Spleen (tissue), 11 donors: ENCODE measurements around the gene LRRC4C. TPM values are rescaled to one million over a fixed set of nuclear protein-coding genes. Genes with fewer than 3 reads are reported as not detected.

Experiments used
- DNase-seq: peaks from one replicate; pipeline ENCODE4 v3.0.0-alpha.2; 2020
- H3K27ac ChIP-seq, 8 donors: fragments of 200-600 bp; sonication (generic) in 7 of 8; 1 replicate in 4 of 8; 2 replicates in 4 of 8; pipeline versions ENCODE4 v1.5.0 to v1.8.0; 2016 to 2021; ENCODE audit warnings: inconsistent platforms in 4 of 8, mild to moderate bottlenecking in 4 of 8, moderate library complexity in 1 of 8
- H3K27me3 ChIP-seq, 7 donors: fragments of 200-600 bp; sonication (generic) in 6 of 7; replicated peaks in 1 of 7; 1 replicate in 4 of 7; 2 replicates in 3 of 7; pipeline versions ENCODE4 v1.5.0 to v1.8.0; 2016 to 2021; ENCODE audit warnings: inconsistent platforms in 3 of 7, mild to moderate bottlenecking in 1 of 7
- H3K36me3 ChIP-seq, 6 donors: fragments of 200-600 bp; sonication (generic) in 5 of 6; 1 replicate in 4 of 6; 2 replicates in 2 of 6; pipeline versions ENCODE4 v1.5.0 to v1.8.0; 2016 to 2021; ENCODE audit warnings: inconsistent platforms in 2 of 6
- H3K4me1 ChIP-seq, 6 donors: fragments of 200-600 bp; sonication (generic) in 5 of 6; 1 replicate in 3 of 6; 2 replicates in 3 of 6; pipeline versions ENCODE4 v1.5.0 to v1.8.0; 2016 to 2021; ENCODE audit warnings: inconsistent platforms in 3 of 6
- H3K4me3 ChIP-seq, 8 donors: fragments of 200-600 bp; sonication (generic) in 7 of 8; 1 replicate in 4 of 8; 2 replicates in 4 of 8; pipeline versions ENCODE4 v1.5.0 to v1.8.0; 2016 to 2021; ENCODE audit warnings: inconsistent platforms in 4 of 8, mild to moderate bottlenecking in 4 of 8, moderate library complexity in 2 of 8
- H3K9me3 ChIP-seq, 8 donors: fragments of 200-600 bp; sonication (generic) in 7 of 8; 1 replicate in 4 of 8; 2 replicates in 4 of 8; pipeline versions ENCODE4 v1.5.0 to v1.8.0; 2016 to 2021; ENCODE audit warnings: inconsistent platforms in 4 of 8
- POLR2A ChIP-seq, 3 donors: fragments of 450-650 bp; IDR thresholded peaks; one replicate each; pipeline ENCODE4 v1.5.1; 2017; ENCODE audit warnings: antibody characterized with exemption in 3 of 3, mild to moderate bottlenecking in 1 of 3
- POLR2AphosphoS5 ChIP-seq, 3 donors: sonication (generic); formaldehyde crosslinking; IDR thresholded peaks; one replicate each; pipeline ENCODE4 v1.5.1; 2017; ENCODE audit warnings: antibody characterized with exemption in 3 of 3
- WGBS, 5 donors: extraction: QIAGEN DNeasy Blood & Tissue Kit in 3 of 5; methylation state at CpG; one replicate each; pipeline versions ENCODE4 v1.1.5 to v1.1.7; 2013 to 2018; 5-methylcytosine and 5-hydroxymethylcytosine counted together
- intact Hi-C: fragments of 100-400 bp; cut with DNase I; formaldehyde crosslinking; loops from one replicate; pipeline ENCODE4 v1.15.0; 2023; ENCODE audit warnings: low total_unique reads
- polyA plus RNA-seq, 3 donors: library from polyadenylated mRNA; stranded (reverse); fragments of 200-250 nt; gene quantifications; one replicate each; pipeline ENCODE4 v1.2.1, GENCODE V29; 2013
- total RNA-seq, 7 donors: library from RNA; depleted of rRNA in 3 of 7; stranded (reverse); fragments of >200 nt in 3 of 7; fragmentation: NEBNext Ultra II Directional in 4 of 7; extraction: Animal tissue kit (Norgen Biotek cat#: 25700) in 4 of 7; gene quantifications; one replicate each; pipeline versions ENCODE4 v1.1.0 to v1.2.1, GENCODE V29; 2016 to 2021
- TF ChIP-seq, protein P1 (sequence below), 11 experiments: fragments of 200-600 bp in 7 of 11; fragments of 450-650 bp in 4 of 11; sonication (generic) in 4 of 11; IDR thresholded peaks in 8 of 11; conservative IDR thresholded peaks in 3 of 11; 1 replicate in 7 of 11; 2 replicates in 4 of 11; pipeline versions ENCODE4 v1.4.0 to v1.8.0; 2016 to 2021; ENCODE audit warnings: antibody characterized with exemption in 11 of 11, inconsistent platforms in 4 of 11, mild to moderate bottlenecking in 1 of 11
- donor health status: healthy with polysubstance abuse.
- donor health status: DM: no; HTN: no; CAD: no; lungs with moderate emphysema.
- donor health status: DM: no; HTN: no; CAD: no.
- donor health status: Bipolar disorder and iron deficiency.
- donor health status: healthy.
- donor health status: DM: no; HTN: no; CAD: no.
- donor health status: DM: yes; HTN: yes; CAD: no.

LRRC4C gene
- total and polyA plus RNA-seq, 10 donors = 0.15 to 8.9 (median 1.9) TPM

- Histone ChIP-seq H3K4me3 (no peak overlapping the region), H3K4me1 (no peaks in the 10 kb centered on the region), H3K27ac (no peak overlapping the region), H3K36me3 (no peaks in the 10 kb centered on the region), H3K27me3 (no peaks in the 10 kb centered on the region), H3K9me3 (no peaks in the 10 kb centered on the region)
- no peak for DNase-seq
- intact Hi-C loops = no loop called here
- TF ChIP-seq, protein P1, sequence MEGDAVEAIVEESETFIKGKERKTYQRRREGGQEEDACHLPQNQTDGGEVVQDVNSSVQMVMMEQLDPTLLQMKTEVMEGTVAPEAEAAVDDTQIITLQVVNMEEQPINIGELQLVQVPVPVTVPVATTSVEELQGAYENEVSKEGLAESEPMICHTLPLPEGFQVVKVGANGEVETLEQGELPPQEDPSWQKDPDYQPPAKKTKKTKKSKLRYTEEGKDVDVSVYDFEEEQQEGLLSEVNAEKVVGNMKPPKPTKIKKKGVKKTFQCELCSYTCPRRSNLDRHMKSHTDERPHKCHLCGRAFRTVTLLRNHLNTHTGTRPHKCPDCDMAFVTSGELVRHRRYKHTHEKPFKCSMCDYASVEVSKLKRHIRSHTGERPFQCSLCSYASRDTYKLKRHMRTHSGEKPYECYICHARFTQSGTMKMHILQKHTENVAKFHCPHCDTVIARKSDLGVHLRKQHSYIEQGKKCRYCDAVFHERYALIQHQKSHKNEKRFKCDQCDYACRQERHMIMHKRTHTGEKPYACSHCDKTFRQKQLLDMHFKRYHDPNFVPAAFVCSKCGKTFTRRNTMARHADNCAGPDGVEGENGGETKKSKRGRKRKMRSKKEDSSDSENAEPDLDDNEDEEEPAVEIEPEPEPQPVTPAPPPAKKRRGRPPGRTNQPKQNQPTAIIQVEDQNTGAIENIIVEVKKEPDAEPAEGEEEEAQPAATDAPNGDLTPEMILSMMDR (IDR thresholded peaks at IDR 0.05 in 8 of 11, conservative IDR thresholded peaks at IDR 0.05 in 3 of 11) = no peak
- TF ChIP-seq POLR2AphosphoS5 (IDR thresholded peaks at IDR 0.05) = no peak
- no peak for TF ChIP-seq POLR2A (IDR thresholded peaks at IDR 0.05)
- 81 to 94% (median 83%) methylated on average over 5 of the region's 5 CpGs for WGBS, 5 donors
Measured at GRCh38 chr11:40140560-40140959, 1318.9 kb downstream of the LRRC4C start.

DNA sequence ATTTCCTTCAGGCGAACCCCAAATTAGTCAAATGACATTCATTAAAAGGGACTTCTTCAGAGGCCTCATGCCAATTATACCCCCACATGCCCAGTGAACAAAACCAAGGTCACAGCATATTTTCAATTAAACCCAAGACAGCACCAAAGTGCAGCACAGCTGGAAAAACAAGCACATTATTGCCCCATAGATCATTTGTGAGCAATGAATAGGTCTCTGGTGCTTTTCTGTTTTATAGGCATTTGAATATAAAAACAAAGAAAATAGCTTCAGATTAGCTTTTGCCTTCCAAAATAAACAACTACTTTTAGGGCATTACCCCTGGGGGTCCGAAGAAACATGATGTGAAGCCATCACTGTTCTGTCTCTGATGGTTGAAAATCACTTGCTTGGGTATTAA is 1319.9 kb downstream of the LRRC4C start:
- Histone ChIP-seq H3K4me3 (no peak overlapping the region), H3K9me3 (no peaks in the 10 kb centered on the region), H3K27me3 (no peaks in the 10 kb centered on the region), H3K4me1 (no peaks in the 10 kb centered on the region), H3K36me3 (no peaks in the 10 kb centered on the region), H3K27ac (no peak overlapping the region)
- no peak for DNase-seq
- no peak for TF ChIP-seq POLR2AphosphoS5 (IDR thresholded peaks at IDR 0.05)
- TF ChIP-seq POLR2A (IDR thresholded peaks at IDR 0.05) = no peak
- TF ChIP-seq, protein P1 (IDR thresholded peaks at IDR 0.05 in 8 of 11, conservative IDR thresholded peaks at IDR 0.05 in 3 of 11) = no peak
- intact Hi-C loops = no loop called here
- 75 to 86% (median 78%) methylated on average over 2 of the region's 2 CpGs for WGBS, 5 donors

DNA sequence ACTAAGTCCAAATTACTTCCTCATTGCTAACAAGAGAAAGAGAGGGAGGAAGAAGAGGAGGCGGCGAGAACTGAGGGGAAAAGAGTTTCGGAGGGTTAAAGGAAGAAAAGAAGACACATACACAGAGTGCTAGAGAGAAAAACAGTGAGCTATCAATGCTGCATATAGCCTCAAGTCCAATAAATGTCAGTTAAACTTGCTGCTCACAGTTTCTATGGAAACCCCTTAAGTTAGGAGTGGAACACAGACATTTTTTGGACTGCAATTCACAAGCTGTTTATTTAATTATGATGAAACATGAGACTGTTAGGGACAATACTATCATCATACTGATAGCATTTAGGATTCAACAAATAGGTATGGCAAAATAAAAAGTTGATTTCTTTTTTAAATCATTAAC is 1320.4 kb downstream of the LRRC4C start:
- DNase-seq = no peak
- TF ChIP-seq POLR2A (IDR thresholded peaks at IDR 0.05) (no peak), POLR2AphosphoS5 (IDR thresholded peaks at IDR 0.05) (no peak)
- TF ChIP-seq, protein P1 (IDR thresholded peaks at IDR 0.05 in 8 of 11, conservative IDR thresholded peaks at IDR 0.05 in 3 of 11) = no peak
- Histone ChIP-seq H3K4me3 (no peak overlapping the region), H3K36me3 (no peaks in the 10 kb centered on the region), H3K9me3 (no peaks in the 10 kb centered on the region), H3K27me3 (no peaks in the 10 kb centered on the region), H3K27ac (no peak overlapping the region), H3K4me1 (no peaks in the 10 kb centered on the region)
- 66 to 86% (median 79%) methylated on average over 3 of the region's 3 CpGs for WGBS, 5 donors
- intact Hi-C loops = no loop called here

GRCh38 chr11:40134820-40135570 is 1324.5 kb downstream of the LRRC4C start:
- no peak for DNase-seq
- no peaks in the 10 kb centered on the region for H3K27me3 ChIP-seq
- no peaks in the 10 kb centered on the region for H3K9me3 ChIP-seq
- H3K36me3 ChIP-seq = no peaks in the 10 kb centered on the region
- 31 to 67% (median 47%) methylated on average over 1 of the region's 1 CpG for WGBS, 5 donors
- intact Hi-C loops = no loop called here
- H3K27ac ChIP-seq = no peak overlapping the region
- H3K4me1 ChIP-seq = no peaks in the 10 kb centered on the region
- H3K4me3 ChIP-seq = no peak overlapping the region
- TF ChIP-seq POLR2A (IDR thresholded peaks at IDR 0.05) (no peak), POLR2AphosphoS5 (IDR thresholded peaks at IDR 0.05) (no peak)
- TF ChIP-seq, protein P1 (IDR thresholded peaks at IDR 0.05 in 8 of 11, conservative IDR thresholded peaks at IDR 0.05 in 3 of 11) = no peak
